Gastrocnemius medialis (tissue), 4 donors: ENCODE data around the gene VGLL3. TPM values are rescaled to one million over a fixed set of nuclear protein-coding genes. Genes with fewer than 3 reads are reported as not detected.
A peak's percentile ranks its signal among the peaks of the same experiment; 100 is the strongest.

Experiments used
- ATAC-seq, 2 donors: fragments of 150-250 bp; one replicate each; pipeline ENCODE4 v1.9.1; 2016
- DNase-seq, 2 donors: peaks; one replicate each; pipeline ENCODE4 v3.0.0-alpha.2; 2019
- H3K27ac ChIP-seq, 4 donors: fragments of 200-600 bp; sonication (generic); 1 replicate in 1 of 4; 2 replicates in 3 of 4; pipeline ENCODE4 v1.5.1; 2016 to 2018; ENCODE audit warnings: mild to moderate bottlenecking in 2 of 4, moderate library complexity in 1 of 4
- H3K27me3 ChIP-seq, 3 donors: fragments of 200-600 bp; sonication (generic) in 2 of 3; 1 replicate in 1 of 3; 2 replicates in 2 of 3; pipeline versions ENCODE4 v1.5.1 to v1.6.0; 2016 to 2019; ENCODE audit warnings: mild to moderate bottlenecking in 1 of 3, moderate library complexity in 1 of 3
- H3K36me3 ChIP-seq, 2 donors: fragments of 200-600 bp; sonication (generic) in 1 of 2; one replicate each; pipeline ENCODE4 v1.5.1; 2017 to 2018
- H3K4me1 ChIP-seq, 2 donors: fragments of 200-600 bp; sonication (generic) in 1 of 2; one replicate each; pipeline ENCODE4 v1.5.1; 2016 to 2017; ENCODE audit warnings: mild to moderate bottlenecking in 2 of 2
- H3K4me3 ChIP-seq, 4 donors: fragments of 200-600 bp; sonication (generic) in 3 of 4; 1 replicate in 1 of 4; 2 replicates in 3 of 4; pipeline ENCODE4 v1.5.1; 2016 to 2019; ENCODE audit warnings: mild to moderate bottlenecking in 2 of 4
- H3K9me3 ChIP-seq, 3 donors: fragments of 200-600 bp; sonication (generic) in 2 of 3; 1 replicate in 1 of 3; 2 replicates in 2 of 3; pipeline ENCODE4 v1.5.1; 2016 to 2019
- POLR2A ChIP-seq, 2 donors: fragments of 450-650 bp; IDR thresholded peaks; one replicate each; pipeline ENCODE4 v1.6.1; 2017; ENCODE audit warnings: antibody characterized with exemption in 2 of 2, mild to moderate bottlenecking in 2 of 2, moderate library complexity in 2 of 2
- in situ Hi-C, 4 donors: fragments of 200-750 bp; cut with MboI; loops; one replicate each; pipeline versions ENCODE4 v1.15.0 to v1.8.0; 2017; ENCODE audit warnings: low sequenced_read_pairs in 4 of 4
- intact Hi-C: fragments of 100-400 bp; cut with DNase I; formaldehyde crosslinking; loops from one replicate; pipeline ENCODE4 v1.15.1; 2023; ENCODE audit warnings: low total_unique reads
- total RNA-seq, 4 donors: library from RNA; depleted of rRNA; stranded (reverse); fragments of >200 nt; gene quantifications; one replicate each; pipeline versions ENCODE4 v1.1.0 to v1.2.3, GENCODE V29; 2016
- TF ChIP-seq, protein P1 (sequence below), 5 experiments: fragments of 450-650 bp in 3 of 5; fragments of 200-600 bp in 2 of 5; sonication (generic) in 2 of 5; IDR thresholded peaks in 4 of 5; conservative IDR thresholded peaks in 1 of 5; 1 replicate in 4 of 5; 2 replicates in 1 of 5; pipeline ENCODE4 v1.5.1; 2016 to 2019; ENCODE audit warnings: antibody characterized with exemption in 5 of 5, mild to moderate bottlenecking in 3 of 5, moderate library complexity in 3 of 5

The VGLL3 gene
- total RNA-seq, 4 donors from 2014 or later = 3.5 to 9.5 (median 5.6) TPM

DNA sequence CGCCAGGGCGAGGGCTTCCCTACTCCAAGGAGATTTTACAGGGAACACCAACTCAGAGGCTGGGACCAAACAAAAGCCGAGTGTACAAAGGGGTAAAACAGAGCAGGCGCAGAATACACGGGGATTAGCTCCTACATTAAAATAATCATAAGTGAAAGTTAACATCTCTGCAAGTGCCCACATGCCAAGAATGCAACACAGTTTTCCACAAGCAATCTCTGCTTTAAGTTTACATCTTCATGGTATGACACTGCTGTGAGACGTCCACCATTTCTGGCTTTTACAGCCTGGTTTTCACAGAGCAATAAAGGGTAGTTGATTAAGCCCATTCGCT lies 500 bp upstream of the VGLL3 start:
- in situ Hi-C loops (loop anchor here in 1 of 4 donors (25.0 kb wide), 1 partner anchor 1071 kb away; the partner anchor contains the start of genes CGGBP1 and ZNF654), intact Hi-C loops (no loop called here)
- no peaks in the 10 kb centered on the region for H3K36me3 ChIP-seq
- H3K27me3 ChIP-seq = peaks cover 16 to 30% (median 28%) of the 10 kb centered on the region in 3 donors
- peak overlapping the region; percentile 49 to 69 (median 64) for H3K4me3 ChIP-seq
- no peak for TF ChIP-seq POLR2A (IDR thresholded peaks at IDR 0.05)
- TF ChIP-seq, protein P1, sequence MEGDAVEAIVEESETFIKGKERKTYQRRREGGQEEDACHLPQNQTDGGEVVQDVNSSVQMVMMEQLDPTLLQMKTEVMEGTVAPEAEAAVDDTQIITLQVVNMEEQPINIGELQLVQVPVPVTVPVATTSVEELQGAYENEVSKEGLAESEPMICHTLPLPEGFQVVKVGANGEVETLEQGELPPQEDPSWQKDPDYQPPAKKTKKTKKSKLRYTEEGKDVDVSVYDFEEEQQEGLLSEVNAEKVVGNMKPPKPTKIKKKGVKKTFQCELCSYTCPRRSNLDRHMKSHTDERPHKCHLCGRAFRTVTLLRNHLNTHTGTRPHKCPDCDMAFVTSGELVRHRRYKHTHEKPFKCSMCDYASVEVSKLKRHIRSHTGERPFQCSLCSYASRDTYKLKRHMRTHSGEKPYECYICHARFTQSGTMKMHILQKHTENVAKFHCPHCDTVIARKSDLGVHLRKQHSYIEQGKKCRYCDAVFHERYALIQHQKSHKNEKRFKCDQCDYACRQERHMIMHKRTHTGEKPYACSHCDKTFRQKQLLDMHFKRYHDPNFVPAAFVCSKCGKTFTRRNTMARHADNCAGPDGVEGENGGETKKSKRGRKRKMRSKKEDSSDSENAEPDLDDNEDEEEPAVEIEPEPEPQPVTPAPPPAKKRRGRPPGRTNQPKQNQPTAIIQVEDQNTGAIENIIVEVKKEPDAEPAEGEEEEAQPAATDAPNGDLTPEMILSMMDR (IDR thresholded peaks at IDR 0.05 in 4 of 5, conservative IDR thresholded peaks at IDR 0.05 in 1 of 5) = no peak
- no peak for DNase-seq
- no peaks in the 10 kb centered on the region for H3K9me3 ChIP-seq
- ATAC-seq = peak in 1 of 2 donors; percentile 15
- H3K27ac ChIP-seq = peak overlapping the region; percentile 59 to 81 (median 70)
- H3K4me1 ChIP-seq = peaks cover 0 to 4% of the 10 kb centered on the region in 2 donors

DNA sequence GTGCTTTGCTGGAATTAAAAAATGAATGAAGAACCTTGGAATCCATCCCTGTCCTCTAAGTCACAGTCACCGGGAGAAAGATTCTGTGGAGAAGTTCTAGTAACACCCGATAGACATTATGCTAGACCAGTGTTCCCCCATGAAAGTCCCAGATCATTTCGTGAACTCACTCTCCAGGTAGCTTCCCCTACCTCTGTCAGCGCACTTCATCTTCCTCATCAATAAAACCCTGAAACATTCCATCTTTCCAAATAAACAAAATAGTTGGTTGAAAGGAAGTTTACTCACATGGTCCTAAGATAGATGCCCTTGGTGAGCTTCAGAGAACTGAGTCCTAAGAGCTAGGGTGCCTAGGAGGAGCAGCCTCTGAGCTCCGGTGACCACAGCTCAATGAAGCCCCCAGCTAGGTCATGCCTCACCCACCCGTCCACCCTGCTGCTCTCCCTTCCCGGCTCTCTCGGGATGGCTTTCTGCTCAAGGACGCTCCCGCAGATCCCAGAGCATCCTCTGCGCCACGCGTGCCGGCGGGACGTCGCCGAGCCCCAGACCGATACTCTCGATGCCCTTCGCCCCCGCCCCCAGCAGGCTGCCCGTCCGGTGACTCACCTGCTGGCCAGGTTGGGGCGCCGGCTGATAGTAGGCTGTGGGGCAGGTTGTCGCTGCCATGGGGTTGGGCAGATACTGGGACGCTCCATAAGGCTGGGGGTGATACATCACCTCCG lies 776 bp downstream of the VGLL3 start:
- Histone ChIP-seq H3K4me3 (peak overlapping the region; percentile 49 to 69 (median 64)), H3K27me3 (peaks cover 16 to 30% (median 28%) of the 10 kb centered on the region in 3 donors), H3K9me3 (no peaks in the 10 kb centered on the region), H3K27ac (peak overlapping the region; percentile 59 to 81 (median 70)), H3K36me3 (no peaks in the 10 kb centered on the region), H3K4me1 (peaks cover 0 to 4% of the 10 kb centered on the region in 2 donors)
- in situ Hi-C loops (loop anchor here in 1 of 4 donors (25.0 kb wide), 1 partner anchor 1072 kb away; the partner anchor contains the start of genes CGGBP1 and ZNF654), intact Hi-C loops (no loop called here)
- ATAC-seq = peak in 1 of 2 donors; percentile 7
- DNase-seq = no peak
- TF ChIP-seq POLR2A (IDR thresholded peaks at IDR 0.05) = no peak
- TF ChIP-seq, protein P1 (IDR thresholded peaks at IDR 0.05 in 4 of 5, conservative IDR thresholded peaks at IDR 0.05 in 1 of 5) = no peak

DNA sequence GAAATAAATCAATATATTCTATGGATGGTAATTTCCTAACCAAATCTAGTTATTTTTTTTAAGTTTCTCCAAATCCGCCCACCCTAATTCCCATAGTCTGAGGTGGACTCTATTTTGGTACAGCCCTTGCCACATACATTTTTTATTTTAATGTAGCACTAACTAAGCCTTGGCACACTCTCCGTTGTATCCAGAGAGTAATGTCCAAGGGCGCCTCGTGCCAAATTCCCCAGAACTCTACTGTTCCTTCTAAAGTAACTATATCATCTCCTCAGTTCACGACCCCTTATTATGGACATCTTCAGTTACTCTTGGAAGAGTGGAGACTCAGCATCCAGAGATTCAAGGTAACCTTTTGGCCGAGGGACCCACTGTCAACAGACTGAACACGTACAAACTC lies 1.3 kb downstream of the VGLL3 start:
- Histone ChIP-seq H3K4me1 (peaks cover 0 to 4% of the 10 kb centered on the region in 2 donors), H3K4me3 (peak overlapping the region; percentile 49 to 69 (median 64)), H3K9me3 (no peaks in the 10 kb centered on the region), H3K36me3 (no peaks in the 10 kb centered on the region), H3K27me3 (peaks cover 16 to 30% (median 28%) of the 10 kb centered on the region in 3 donors), H3K27ac (peak overlapping the region; percentile 59 to 81 (median 70))
- in situ Hi-C loops (loop anchor here in 1 of 4 donors (25.0 kb wide), 1 partner anchor 1073 kb away; the partner anchor contains the start of genes CGGBP1 and ZNF654), intact Hi-C loops (no loop called here)
- DNase-seq = no peak
- no peak for ATAC-seq
- no peak for TF ChIP-seq POLR2A (IDR thresholded peaks at IDR 0.05)
- TF ChIP-seq, protein P1 (IDR thresholded peaks at IDR 0.05 in 4 of 5, conservative IDR thresholded peaks at IDR 0.05 in 1 of 5) = no peak

DNA sequence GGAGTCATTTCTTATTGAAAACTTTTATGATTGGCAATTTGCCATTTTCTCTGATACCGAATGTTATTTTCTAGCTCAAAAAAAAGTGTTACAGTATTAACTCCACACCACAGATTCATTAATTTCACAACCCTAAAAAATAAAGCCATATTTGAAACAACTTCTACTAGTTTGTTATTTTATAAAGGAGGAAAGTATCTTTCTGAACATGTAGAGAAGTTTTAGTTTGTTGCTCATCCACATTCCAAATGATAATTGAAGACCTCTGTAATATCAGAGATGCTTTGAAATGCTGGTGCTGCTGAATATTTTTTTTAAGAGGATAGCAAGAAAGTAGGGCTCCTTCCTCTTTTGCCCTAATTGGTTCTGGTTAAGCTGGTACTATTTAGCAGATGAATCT lies 1.9 kb downstream of the VGLL3 start:
- in situ Hi-C loops (loop anchor here in 1 of 4 donors (25.0 kb wide), 1 partner anchor 1073 kb away; the partner anchor contains the start of genes CGGBP1 and ZNF654), intact Hi-C loops (no loop called here)
- peaks cover 0 to 4% of the 10 kb centered on the region in 2 donors for H3K4me1 ChIP-seq
- no peak for DNase-seq
- peak overlapping the region; percentile 14 to 67 (median 52) for H3K4me3 ChIP-seq
- H3K27me3 ChIP-seq = peaks cover 16 to 30% (median 28%) of the 10 kb centered on the region in 3 donors
- no peaks in the 10 kb centered on the region for H3K9me3 ChIP-seq
- peak overlapping the region; percentile 59 to 81 (median 70) for H3K27ac ChIP-seq
- H3K36me3 ChIP-seq = no peaks in the 10 kb centered on the region
- TF ChIP-seq, protein P1 (IDR thresholded peaks at IDR 0.05 in 4 of 5, conservative IDR thresholded peaks at IDR 0.05 in 1 of 5) = no peak
- no peak for TF ChIP-seq POLR2A (IDR thresholded peaks at IDR 0.05)
- no peak for ATAC-seq
